ENCODE results near the gene DGKZ. TPM values are rescaled to one million over a fixed set of nuclear protein-coding genes. Genes with fewer than 3 reads are reported as not detected.

The DGKZ gene
- total RNA-seq, 4 donors from 2014 or later = 104 to 270 (median 200) TPM

DNA sequence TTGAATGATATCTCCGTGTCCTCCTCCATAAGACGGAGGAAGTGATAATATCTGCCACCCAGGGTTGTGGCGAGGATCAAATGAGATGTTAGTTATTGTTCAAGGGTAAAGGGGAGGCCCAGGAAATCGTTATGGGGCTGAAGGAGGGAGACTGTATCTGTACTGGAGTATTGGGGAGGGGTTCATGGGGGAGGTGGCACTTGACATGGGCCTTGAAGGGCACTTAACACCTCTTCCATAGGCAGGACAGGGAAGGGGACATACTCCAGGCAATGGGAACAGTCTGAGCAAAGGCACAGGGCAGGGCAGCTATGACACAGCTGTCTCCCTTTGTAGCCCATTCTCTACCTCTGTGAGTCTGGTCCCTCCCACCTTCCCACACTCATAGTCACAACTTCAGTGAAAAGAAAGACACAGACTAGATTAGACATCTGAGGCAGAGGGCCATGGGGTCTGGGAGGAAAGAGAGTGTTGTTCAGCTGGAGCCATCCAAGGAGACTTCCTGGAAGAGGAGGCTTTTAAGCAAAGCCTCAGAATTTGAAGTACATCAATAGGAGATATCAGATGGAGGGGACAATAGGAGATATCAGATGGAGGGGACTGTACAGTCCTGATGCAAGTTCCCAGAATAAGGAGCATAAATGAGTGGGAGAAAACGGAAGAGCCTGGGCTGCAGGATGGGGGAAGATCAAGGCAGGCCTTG, 15.8 kb upstream of the DGKZ start:
- peaks cover 0 to 19% of the 10 kb centered on the region in 2 donors for H3K27me3 ChIP-seq
- H3K4me1 ChIP-seq = peaks cover 4 to 16% (median 11%) of the 10 kb centered on the region in 4 donors
- no peaks in the 10 kb centered on the region for H3K36me3 ChIP-seq
- H3K4me3 ChIP-seq = no peak overlapping the region
- H3K9me3 ChIP-seq = no peaks in the 10 kb centered on the region
- DNase-seq = peak in 1 of 3 donors; percentile 25
- H3K27ac ChIP-seq = peak overlapping the region in 1 of 4 donors; percentile 31
- no peak for TF ChIP-seq POLR2A (IDR thresholded peaks at IDR 0.05)
- TF ChIP-seq, protein P1, sequence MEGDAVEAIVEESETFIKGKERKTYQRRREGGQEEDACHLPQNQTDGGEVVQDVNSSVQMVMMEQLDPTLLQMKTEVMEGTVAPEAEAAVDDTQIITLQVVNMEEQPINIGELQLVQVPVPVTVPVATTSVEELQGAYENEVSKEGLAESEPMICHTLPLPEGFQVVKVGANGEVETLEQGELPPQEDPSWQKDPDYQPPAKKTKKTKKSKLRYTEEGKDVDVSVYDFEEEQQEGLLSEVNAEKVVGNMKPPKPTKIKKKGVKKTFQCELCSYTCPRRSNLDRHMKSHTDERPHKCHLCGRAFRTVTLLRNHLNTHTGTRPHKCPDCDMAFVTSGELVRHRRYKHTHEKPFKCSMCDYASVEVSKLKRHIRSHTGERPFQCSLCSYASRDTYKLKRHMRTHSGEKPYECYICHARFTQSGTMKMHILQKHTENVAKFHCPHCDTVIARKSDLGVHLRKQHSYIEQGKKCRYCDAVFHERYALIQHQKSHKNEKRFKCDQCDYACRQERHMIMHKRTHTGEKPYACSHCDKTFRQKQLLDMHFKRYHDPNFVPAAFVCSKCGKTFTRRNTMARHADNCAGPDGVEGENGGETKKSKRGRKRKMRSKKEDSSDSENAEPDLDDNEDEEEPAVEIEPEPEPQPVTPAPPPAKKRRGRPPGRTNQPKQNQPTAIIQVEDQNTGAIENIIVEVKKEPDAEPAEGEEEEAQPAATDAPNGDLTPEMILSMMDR (IDR thresholded peaks at IDR 0.05) = no peak

GRCh38 chr11:46332093-46332567, 15.1 kb upstream of the DGKZ start:
- DNase-seq = no peak
- H3K9me3 ChIP-seq = no peaks in the 10 kb centered on the region
- H3K36me3 ChIP-seq = no peaks in the 10 kb centered on the region
- no peak for TF ChIP-seq POLR2A (IDR thresholded peaks at IDR 0.05)
- TF ChIP-seq, protein P1 (IDR thresholded peaks at IDR 0.05) = no peak
- peaks cover 4 to 16% (median 11%) of the 10 kb centered on the region in 4 donors for H3K4me1 ChIP-seq
- peaks cover 0 to 19% of the 10 kb centered on the region in 2 donors for H3K27me3 ChIP-seq
- peak overlapping the region in 1 of 4 donors; percentile 49 for H3K27ac ChIP-seq
- peak overlapping the region in 3 of 4 donors; percentile 27 to 56 (median 51) for H3K4me3 ChIP-seq

GRCh38 chr11:46332568-46333393, 14.5 kb upstream of the DGKZ start:
- Histone ChIP-seq H3K27ac (peak overlapping the region in 1 of 4 donors; percentile 49), H3K4me1 (peaks cover 4 to 16% (median 11%) of the 10 kb centered on the region in 4 donors), H3K27me3 (peaks cover 0 to 19% of the 10 kb centered on the region in 2 donors), H3K36me3 (no peaks in the 10 kb centered on the region), H3K9me3 (no peaks in the 10 kb centered on the region), H3K4me3 (peak overlapping the region; percentile 27 to 56 (median 52))
- peak in 1 of 3 donors; percentile 18 for DNase-seq
- no peak for TF ChIP-seq POLR2A (IDR thresholded peaks at IDR 0.05)
- TF ChIP-seq, protein P1 (IDR thresholded peaks at IDR 0.05) = no peak

GRCh38 chr11:46333394-46333947, 13.8 kb upstream of the DGKZ start:
- no peak for DNase-seq
- Histone ChIP-seq H3K27ac (peak overlapping the region in 1 of 4 donors; percentile 49), H3K27me3 (peaks cover 0 to 19% of the 10 kb centered on the region in 2 donors), H3K36me3 (no peaks in the 10 kb centered on the region), H3K9me3 (no peaks in the 10 kb centered on the region), H3K4me3 (peak overlapping the region; percentile 27 to 56 (median 52)), H3K4me1 (peaks cover 4 to 16% (median 11%) of the 10 kb centered on the region in 4 donors)
- TF ChIP-seq POLR2A (IDR thresholded peaks at IDR 0.05) = no peak
- TF ChIP-seq, protein P1 (IDR thresholded peaks at IDR 0.05) = no peak

DNA sequence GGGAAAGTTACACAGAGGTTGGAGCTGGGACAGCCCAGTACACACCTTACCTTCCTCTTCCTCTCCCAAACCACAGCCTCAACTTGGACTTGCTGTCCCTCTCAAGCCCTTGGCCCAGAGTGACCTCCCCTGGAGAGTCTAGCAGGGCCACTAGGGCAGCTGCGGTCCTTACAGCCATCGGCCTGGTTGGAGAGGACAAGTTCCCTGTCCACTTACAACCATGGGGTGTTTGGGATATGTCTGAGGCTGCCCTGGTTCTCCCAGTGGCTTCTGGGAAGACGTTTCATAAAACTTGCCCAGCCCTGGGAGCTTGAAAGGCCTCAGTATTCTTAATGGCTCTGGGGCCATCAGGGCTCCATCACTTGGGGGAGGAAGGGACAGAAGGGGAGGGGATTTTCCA, 13.1 kb upstream of the DGKZ start:
- Histone ChIP-seq H3K4me1 (peaks cover 4 to 16% (median 11%) of the 10 kb centered on the region in 4 donors), H3K27ac (no peak overlapping the region), H3K9me3 (no peaks in the 10 kb centered on the region), H3K4me3 (no peak overlapping the region), H3K36me3 (no peaks in the 10 kb centered on the region), H3K27me3 (peaks cover 0 to 19% of the 10 kb centered on the region in 2 donors)
- TF ChIP-seq, protein P1 (IDR thresholded peaks at IDR 0.05) = no peak
- TF ChIP-seq POLR2A (IDR thresholded peaks at IDR 0.05) = no peak
- DNase-seq = no peak

Measured in Peyer's patch (tissue), 4 donors.